SH-SY5Y (cell line): ENCODE measurements around the gene PITPNC1.

Experiments used
- GATA2 ChIP-seq: IDR thresholded peaks from 2 replicates; pipeline ENCODE4 v1.6.1; 2011; ENCODE audit warnings: mild to moderate bottlenecking, low read depth, low read length
- GATA3 ChIP-seq: IDR thresholded peaks from 2 replicates; pipeline ENCODE4 v1.6.1; 2011; ENCODE audit warnings: low read depth, mild to moderate bottlenecking, low read length, moderate library complexity

- TF ChIP-seq GATA3 (no peak), GATA2 (no peak)
Measured at GRCh38 chr17:67666710-67667109, 289.6 kb downstream of the PITPNC1 start.
